T47D (cell line): Measurements from ENCODE around the gene TTLL10.
"Not testable (repeated sequence)": the region's sequence is repeated elsewhere in the genome, so short reads cannot be mapped to it uniquely, and the experiment has no call there.

Experiments used
- DNase-seq, 2 experiments: peaks; one replicate each; pipeline versions ENCODE4 v3.0.0 to v3.0.0-alpha.2; 2011 to 2012; ENCODE audit warnings: low read depth in 1 of 2, low spot score in 1 of 2
- JUND ChIP-seq: IDR thresholded peaks from 2 replicates; pipeline ENCODE4 v1.6.1; 2012; ENCODE audit warnings: low read depth
- in situ Hi-C: cut with HindIII; loops from 2 replicates; pipeline ENCODE4 v1.10.0; 2016; ENCODE audit warnings: low sequenced_read_pairs, low pct_unique_long_range_greater_than_20kb

TTLL10 gene

DNA sequence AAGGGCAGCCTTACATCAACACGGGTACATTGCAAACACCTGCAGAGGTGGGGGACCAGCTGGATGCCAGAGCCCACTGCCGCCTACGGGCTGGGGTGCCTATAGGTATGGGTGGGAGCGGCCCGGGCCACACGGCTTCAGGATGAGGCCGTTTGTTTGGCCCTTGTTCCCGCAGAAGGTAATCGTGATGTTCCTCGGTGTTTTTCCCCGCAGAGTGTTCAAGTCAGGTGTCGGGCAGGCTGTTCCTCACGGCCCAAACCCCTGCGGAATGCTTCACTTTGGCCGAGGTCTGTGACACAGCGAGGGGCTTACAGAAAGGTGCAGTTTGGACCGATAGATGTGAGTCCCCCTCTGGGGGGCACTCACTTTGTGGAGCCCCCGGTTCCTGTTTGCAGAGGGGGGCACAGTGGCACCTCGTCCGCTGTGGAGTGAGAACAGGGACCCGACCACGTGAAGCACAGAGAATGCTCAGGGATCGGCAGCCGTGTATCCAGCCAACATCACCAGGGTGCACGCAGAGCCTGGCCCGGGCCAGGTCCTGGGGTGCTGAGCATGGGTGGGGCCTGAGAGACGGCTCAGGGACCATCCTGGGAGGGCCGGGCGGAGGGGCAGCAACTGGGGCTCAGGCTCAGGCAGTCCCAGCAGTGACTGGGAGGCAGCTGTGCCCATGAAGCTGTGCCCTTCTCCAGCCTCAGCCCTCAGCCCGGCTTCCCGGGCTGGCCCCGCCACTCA is 453 bp upstream of the TTLL10 start:
- no peak for TF ChIP-seq JUND
- in situ Hi-C loops = no loop called here
- no peak for DNase-seq

DNA sequence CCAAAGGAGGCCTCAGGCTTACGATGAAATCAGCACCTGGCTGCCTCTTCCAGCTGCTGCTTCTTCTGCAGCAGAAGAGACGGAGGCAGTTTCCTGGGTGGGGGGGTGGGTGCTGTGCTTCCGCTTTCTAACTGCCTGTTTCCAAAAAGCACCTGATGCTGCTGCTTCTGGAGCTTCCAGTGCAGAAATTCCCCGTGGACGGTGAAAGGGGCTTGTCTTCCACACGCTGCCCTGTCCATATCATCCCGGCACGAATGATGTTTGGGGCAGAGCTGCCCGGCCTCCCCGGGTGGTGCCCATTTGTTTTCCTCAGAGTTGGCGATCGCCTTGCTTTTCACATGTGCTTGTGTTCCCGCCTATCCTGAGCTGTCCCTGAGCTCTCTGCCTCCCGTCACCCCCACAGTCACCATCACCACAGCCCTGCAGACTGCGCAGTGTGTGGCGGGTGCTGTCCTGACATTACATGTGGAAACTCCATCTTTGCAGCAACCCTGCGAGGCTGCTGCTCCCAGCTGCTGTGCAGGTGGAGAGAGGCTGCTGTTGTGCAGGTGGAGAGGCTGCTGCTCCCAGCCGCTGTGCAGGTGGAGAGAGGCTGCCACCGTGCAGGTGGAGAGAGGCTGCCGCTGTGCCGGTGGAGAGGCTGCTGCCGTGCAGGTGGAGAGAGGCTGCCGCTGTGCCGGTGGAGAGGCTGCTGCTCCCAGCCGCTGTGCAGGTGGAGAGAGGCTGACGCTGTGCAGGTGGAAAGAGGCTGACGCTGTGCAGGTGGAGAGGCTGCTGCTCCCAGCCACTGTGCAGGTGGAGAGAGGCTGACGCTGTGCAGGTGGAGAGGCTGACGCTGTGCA is 1.8 kb downstream of the TTLL10 start:
- in situ Hi-C loops = no loop called here
- no peak for TF ChIP-seq JUND
- no peak for DNase-seq

DNA sequence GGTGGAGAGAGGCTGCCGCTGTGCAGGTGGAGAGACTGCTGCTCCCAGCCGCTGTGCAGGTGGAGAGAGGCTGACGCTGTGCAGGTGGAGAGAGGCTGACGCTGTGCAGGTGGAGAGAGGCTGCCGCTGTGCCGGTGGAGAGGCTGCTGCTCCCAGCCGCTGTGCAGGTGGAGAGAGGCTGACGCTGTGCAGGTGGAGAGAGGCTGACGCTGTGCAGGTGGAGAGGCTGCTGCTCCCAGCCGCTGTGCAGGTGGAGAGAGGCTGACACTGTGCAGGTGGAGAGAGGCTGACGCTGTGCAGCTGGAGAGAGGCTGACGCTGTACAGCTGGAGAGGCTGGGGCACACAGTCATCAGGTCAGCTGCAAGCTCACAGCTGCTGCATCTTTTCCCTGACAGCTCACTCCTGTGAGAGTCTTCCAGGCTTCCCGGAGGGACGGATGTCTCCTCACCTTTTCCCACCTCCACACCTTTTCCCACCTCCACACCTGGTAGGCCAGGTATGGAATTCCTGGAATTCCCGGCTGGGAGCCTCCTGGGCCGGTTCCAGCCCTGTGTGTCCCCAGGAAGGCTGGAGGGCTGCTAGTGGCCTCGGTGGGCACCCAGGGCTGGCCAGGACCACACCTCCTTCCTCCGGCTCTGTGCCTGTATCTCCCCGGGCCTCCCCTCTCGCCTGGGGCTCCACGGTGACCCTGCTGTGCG is 2.5 kb downstream of the TTLL10 start:
- in situ Hi-C loops, DNase-seq: not testable (repeated sequence)

DNA sequence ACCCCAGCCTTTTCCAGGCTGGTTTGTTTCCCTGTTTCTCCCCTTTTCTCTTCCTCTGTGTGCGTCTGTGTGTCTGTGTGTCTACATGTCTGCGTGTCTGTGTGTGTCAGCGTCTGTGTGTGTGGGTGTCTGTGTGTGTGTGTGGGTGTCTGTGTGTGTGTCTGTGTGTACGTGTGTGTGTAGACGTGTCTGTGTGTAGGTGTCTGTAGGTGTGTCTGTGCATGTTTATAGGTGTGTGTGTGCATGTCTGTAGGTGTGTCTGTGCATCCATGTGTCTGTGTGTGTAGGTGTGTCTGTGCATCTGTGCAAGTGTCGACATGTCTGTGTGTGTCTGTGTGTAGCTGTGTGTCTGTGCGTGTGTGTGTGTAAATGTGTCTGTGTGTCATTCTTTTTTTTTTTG is 3.3 kb downstream of the TTLL10 start:
- no peak for TF ChIP-seq JUND
- in situ Hi-C loops = no loop called here
- no peak for DNase-seq

DNA sequence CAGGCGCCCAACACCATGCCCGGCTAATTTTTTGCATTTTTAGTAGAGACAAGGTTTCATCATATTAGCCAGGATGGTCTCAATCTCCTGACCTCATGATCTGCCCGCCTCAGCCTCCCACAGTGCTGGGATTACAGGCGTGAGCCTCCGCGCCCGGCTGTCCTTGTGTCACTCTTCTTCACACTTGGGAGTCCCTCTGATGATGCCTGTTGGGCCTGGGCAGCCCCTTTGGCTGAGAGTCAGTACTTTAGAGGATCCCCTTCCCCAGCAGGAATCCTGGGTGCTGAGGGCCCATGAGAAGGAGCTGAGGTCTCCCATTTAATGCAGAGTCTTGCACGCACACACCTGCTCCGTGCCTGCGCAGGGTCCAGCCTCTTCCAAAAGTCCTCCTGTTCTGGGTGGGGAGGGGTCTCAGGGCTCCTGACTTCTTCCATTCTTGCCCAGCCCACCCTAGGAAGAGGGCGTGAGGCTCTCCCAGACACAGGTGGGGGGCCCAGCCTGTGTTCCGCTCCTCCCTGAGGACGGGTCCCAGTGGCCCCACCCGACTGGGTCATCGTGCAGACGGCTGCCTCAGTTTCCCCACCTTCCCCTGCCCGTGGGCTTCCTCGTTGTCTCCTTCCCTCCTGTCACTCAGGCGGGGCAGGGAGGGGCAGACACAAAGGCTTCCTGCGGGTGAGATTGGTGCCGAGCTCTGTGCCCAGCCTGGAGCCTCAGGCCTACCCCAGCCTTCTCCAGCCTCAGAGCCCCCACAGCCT is 3.9 kb downstream of the TTLL10 start:
- DNase-seq = no peak
- TF ChIP-seq JUND = no peak
- in situ Hi-C loops = no loop called here

DNA sequence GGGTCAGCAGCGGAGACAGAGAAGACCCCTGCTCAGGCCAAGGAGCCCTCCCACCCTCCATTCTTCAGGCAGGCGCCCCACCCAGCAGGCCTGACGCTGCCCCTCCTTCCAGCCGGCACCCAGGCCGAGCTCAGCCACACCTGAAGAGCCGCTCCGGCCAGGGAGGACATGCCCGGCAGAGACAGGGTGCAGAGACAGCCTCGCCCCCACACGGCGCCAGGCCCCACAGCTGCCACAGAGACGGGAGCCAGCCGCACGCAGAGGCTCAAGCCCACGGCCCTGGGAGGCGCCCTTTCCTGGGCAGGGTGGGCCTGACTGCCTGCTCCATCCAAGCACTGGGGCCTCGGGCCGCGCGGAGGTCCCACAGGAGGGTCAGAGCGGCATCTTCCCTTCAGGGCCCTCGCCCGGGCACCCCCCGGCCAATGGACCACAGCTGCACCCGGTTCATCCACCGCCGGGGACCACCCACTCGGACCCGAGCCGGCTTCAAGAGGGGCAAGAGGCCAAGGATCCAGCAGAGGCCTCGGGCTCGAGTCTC is 5.2 kb downstream of the TTLL10 start:
- TF ChIP-seq JUND = no peak
- in situ Hi-C loops = no loop called here
- no peak for DNase-seq

DNA sequence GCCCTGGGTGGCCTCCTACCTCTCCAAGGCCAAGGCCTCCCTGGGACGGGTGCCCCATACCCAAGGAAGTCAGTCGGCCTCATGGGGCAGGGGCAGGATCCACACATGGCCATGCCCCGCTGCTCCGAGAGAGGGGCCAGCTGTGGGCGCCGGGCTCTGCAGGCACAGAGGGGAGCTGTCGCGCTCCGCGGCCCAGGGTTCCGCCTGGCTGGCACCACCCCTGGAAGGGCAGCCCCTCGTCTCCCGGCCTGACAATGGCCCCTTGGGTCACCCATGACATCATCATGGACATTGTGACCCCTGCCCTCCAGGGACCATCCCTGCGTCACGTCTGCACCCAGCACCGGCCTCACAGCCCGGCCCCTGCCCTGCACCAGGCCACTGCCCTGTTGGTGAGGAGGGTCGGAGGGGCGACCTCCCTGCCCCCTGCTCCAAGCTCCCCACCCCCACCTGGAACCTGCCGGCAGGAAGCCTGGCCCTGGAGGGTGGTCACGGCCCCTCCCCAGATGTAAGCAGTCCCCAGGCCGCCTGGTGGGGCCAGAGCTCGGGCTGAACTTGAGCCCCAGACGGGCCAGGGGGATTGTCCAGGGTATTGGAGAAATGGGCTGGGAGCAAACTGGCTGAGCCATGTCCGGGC is 5.8 kb downstream of the TTLL10 start:
- in situ Hi-C loops = no loop called here
- TF ChIP-seq JUND = no peak
- no peak for DNase-seq

DNA sequence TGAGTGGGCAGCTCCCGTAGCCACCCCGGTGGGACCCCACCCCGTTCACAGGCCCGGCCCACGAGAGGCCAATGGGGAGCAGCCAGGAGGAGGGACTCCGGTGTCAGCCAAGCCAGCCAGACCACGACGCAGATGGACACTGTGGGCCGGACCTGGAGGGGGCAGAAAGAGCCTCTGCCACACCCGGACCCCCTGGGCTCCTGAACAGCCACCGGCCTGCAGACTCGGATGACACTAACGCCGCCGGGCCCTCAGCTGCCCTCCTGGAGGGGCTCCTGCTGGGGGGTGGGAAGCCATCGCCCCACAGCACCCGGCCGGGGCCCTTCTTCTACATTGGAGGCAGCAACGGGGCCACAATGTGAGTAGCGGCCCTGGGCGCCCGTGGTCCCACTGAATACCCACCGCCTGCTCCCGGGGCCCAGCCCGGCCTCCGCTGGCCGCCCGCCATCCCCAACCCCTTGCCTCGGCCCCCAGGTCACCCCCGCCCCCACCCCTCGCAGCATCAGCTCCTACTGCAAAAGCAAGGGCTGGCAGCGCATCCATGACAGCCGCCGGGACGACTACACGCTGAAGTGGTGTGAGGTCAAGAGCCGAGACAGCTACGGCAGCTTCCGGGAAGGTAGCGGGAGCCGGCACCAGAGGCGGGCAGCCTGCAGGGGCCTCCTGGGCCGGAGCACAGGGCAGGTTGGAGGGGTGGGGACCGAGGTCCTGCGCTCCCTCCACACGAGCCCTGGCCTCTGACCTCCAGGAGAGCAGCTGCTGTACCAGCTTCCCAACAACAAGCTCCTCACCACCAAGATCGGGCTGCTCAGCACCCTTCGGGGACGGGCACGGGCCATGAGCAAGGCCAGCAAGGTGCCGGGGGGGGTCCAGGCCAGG is 6.5 kb downstream of the TTLL10 start:
- no peak for TF ChIP-seq JUND
- in situ Hi-C loops = no loop called here
- DNase-seq = no peak

DNA sequence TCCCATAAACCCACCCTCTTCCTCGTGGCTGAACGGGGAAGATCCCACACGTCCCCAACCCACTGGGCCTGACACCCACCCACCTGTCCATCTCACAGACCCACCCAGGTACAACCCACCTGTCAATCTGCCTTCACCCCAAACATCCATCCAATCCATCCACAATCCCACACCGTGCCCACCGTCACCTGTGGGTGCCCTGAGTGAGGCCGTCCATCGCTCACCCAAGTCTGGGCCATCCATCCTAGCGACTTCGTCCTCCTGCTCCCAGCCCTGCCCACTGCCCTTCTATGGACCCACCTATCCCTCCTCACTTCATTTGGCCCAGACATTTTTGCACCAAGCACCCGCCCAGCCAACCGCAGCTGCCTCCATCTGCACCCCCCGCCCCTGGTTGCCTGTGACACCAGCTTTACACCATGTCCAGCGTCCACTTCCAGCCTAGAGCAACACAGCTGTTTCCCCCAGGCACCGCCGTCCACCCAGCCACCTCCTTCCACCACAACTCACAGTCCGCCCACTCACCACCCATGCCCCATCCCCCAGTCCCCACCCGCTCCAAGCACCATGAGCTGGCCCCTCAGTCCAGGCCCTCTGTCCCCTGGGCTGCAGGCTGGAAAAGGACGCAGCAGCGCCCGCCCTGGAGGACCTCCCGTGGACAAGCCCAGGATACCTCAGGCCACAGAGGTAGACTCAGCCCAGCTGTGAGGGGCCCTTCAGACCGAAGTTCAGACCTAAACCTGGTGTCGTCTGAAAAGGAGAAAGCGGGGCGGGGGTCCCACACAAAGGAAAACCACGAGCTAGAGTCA is 7.7 kb downstream of the TTLL10 start:
- in situ Hi-C loops = no loop called here
- no peak for DNase-seq
- no peak for TF ChIP-seq JUND

DNA sequence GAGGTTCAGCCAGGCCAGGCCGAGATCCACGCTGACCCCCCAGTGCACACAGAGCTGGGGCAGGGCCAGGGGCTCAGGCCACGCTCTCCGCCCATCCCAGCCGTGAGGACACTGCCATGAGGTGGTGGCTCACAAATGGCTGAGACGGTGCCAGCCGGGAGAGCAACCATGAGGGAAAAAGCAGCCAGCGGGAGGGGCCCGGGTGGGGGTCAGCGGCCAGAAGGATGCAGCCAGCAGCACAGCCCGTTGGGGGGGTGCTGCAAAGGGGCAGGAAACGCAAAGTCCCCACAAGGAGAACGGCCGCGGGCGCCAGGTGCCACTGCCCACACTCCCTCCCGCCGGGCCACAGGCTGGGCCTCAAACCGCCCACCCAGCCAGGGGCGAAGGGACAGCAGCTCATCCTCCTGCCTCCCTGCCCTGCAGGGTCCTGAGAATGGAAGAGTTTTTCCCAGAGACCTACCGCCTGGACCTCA is 8.3 kb downstream of the TTLL10 start:
- TF ChIP-seq JUND = no peak
- in situ Hi-C loops = no loop called here
- no peak for DNase-seq
